GM18858 (cell line): ENCODE measurements around the gene TMEM51.

Experiments used
- ATAC-seq: cut with Tn5 transposase; IDR thresholded peaks from one replicate; pipeline ENCODE4 v1.9.1; 2021; ENCODE audit not compliant: unreplicated experiment

Gene TMEM51

GRCh38 chr1:15212954-15213291 is 59.4 kb downstream of the TMEM51 start:
- no peak for ATAC-seq

- ATAC-seq: no peak
Measured at GRCh38 chr1:15213341-15213821, 59.8 kb downstream of the TMEM51 start.

- no peak for ATAC-seq
Measured at GRCh38 chr1:15214527-15214926, 61.0 kb downstream of the TMEM51 start.

- no peak for ATAC-seq
Measured at GRCh38 chr1:15215116-15215515, 61.6 kb downstream of the TMEM51 start.

GRCh38 chr1:15217654-15218053 is 64.1 kb downstream of the TMEM51 start:
- ATAC-seq: no peak

- ATAC-seq: no peak
Measured at GRCh38 chr1:15218287-15219279, 65.0 kb downstream of the TMEM51 start.

GRCh38 chr1:15219280-15220023 is 65.9 kb downstream of the TMEM51 start:
- no peak for ATAC-seq

- no peak for ATAC-seq
Measured at GRCh38 chr1:15220024-15220392, 66.5 kb downstream of the TMEM51 start.

- ATAC-seq: no peak
Measured at GRCh38 chr1:15220825-15221431, 67.4 kb downstream of the TMEM51 start.

- ATAC-seq: no peak
Measured at GRCh38 chr1:15222653-15223303, 69.2 kb downstream of the TMEM51 start.

GRCh38 chr1:15224259-15224869 is 70.8 kb downstream of the TMEM51 start:
- no peak for ATAC-seq

- no peak for ATAC-seq
Measured at GRCh38 chr1:15224974-15225373, 71.4 kb downstream of the TMEM51 start.

GRCh38 chr1:15225461-15225860 is 71.9 kb downstream of the TMEM51 start:
- ATAC-seq: no peak

- ATAC-seq: no peak
Measured at GRCh38 chr1:15226388-15227255, 73.1 kb downstream of the TMEM51 start.

- no peak for ATAC-seq
Measured at GRCh38 chr1:15229707-15230131, 76.2 kb downstream of the TMEM51 start.

GRCh38 chr1:15231714-15232201 is 78.2 kb downstream of the TMEM51 start:
- ATAC-seq: peak; percentile 86

- no peak for ATAC-seq
Measured at GRCh38 chr1:15233689-15234088, 80.1 kb downstream of the TMEM51 start.

- no peak for ATAC-seq
Measured at GRCh38 chr1:15236321-15236721, 82.8 kb downstream of the TMEM51 start.

GRCh38 chr1:15236746-15237145 is 83.2 kb downstream of the TMEM51 start:
- ATAC-seq: no peak
